ENCODE results near the gene REXO1. TPM values are rescaled to one million over a fixed set of nuclear protein-coding genes. Genes with fewer than 3 reads are reported as not detected.

Gene REXO1
- total and polyA plus RNA-seq, 2 of the 13 experiments (the other 11 are each of a cell fraction or from before 2014, with no cell fraction given), result 5.0 to 11.2 TPM

DNA sequence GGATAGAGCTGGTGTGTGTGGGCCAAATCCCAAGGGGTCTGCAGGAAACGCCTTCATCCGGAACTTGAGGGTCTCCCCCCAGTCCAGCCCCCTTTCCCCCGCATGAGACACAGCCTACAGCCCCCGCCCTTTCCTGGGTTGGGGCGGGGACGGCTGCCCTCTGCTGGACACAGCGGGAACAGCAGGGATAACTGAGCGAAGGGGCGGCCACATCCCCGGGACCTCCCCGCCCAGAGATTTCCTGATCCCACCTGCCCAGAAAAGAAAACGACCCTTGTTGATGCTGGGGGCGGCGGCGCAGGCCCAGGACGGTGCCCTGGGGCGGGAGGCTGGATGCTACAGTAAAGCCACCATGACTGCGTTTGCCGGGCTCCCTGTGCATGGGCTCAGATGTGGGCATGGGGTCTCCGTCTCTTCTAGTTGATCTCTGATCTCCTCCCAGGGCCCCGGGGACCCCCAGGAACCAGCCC, 80.8 kb downstream of the REXO1 start (continued):
- no peak for TF ChIP-seq GABPB1 (CRISPR knock-in tag; IDR thresholded peaks at IDR 0.05)
- TF ChIP-seq, protein P1, sequence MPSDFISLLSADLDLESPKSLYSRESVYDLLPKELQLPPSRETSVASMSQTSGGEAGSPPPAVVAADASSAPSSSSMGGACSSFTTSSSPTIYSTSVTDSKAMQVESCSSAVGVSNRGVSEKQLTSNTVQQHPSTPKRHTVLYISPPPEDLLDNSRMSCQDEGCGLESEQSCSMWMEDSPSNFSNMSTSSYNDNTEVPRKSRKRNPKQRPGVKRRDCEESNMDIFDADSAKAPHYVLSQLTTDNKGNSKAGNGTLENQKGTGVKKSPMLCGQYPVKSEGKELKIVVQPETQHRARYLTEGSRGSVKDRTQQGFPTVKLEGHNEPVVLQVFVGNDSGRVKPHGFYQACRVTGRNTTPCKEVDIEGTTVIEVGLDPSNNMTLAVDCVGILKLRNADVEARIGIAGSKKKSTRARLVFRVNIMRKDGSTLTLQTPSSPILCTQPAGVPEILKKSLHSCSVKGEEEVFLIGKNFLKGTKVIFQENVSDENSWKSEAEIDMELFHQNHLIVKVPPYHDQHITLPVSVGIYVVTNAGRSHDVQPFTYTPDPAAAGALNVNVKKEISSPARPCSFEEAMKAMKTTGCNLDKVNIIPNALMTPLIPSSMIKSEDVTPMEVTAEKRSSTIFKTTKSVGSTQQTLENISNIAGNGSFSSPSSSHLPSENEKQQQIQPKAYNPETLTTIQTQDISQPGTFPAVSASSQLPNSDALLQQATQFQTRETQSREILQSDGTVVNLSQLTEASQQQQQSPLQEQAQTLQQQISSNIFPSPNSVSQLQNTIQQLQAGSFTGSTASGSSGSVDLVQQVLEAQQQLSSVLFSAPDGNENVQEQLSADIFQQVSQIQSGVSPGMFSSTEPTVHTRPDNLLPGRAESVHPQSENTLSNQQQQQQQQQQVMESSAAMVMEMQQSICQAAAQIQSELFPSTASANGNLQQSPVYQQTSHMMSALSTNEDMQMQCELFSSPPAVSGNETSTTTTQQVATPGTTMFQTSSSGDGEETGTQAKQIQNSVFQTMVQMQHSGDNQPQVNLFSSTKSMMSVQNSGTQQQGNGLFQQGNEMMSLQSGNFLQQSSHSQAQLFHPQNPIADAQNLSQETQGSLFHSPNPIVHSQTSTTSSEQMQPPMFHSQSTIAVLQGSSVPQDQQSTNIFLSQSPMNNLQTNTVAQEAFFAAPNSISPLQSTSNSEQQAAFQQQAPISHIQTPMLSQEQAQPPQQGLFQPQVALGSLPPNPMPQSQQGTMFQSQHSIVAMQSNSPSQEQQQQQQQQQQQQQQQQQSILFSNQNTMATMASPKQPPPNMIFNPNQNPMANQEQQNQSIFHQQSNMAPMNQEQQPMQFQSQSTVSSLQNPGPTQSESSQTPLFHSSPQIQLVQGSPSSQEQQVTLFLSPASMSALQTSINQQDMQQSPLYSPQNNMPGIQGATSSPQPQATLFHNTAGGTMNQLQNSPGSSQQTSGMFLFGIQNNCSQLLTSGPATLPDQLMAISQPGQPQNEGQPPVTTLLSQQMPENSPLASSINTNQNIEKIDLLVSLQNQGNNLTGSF (CRISPR knock-in tag; IDR thresholded peaks at IDR 0.05), result no peak
- TF ChIP-seq GATAD2A (CRISPR knock-in tag; IDR thresholded peaks at IDR 0.05), result no peak
- TF ChIP-seq NCOA1 (CRISPR knock-in tag; IDR thresholded peaks at IDR 0.05), result no peak
- TF ChIP-seq PTBP1 (IDR thresholded peaks at IDR 0.05; ENCODE audit: low read depth, low read length, poor library complexity, severe bottlenecking), result no peak
- no peak for TF ChIP-seq ETV6 (CRISPR knock-in tag; conservative IDR thresholded peaks at IDR 0.05)
- TF ChIP-seq ZNF883 (CRISPR knock-in tag; IDR thresholded peaks at IDR 0.05; ENCODE audit: not compliant biosample characterization), result peak; percentile 54
- TF ChIP-seq ZFP37 (CRISPR knock-in tag; IDR thresholded peaks at IDR 0.05; ENCODE audit: borderline replicate concordance), result no peak
- TF ChIP-seq IRF2 (CRISPR knock-in tag; IDR thresholded peaks at IDR 0.05), result no peak
- TF ChIP-seq, protein P2, sequence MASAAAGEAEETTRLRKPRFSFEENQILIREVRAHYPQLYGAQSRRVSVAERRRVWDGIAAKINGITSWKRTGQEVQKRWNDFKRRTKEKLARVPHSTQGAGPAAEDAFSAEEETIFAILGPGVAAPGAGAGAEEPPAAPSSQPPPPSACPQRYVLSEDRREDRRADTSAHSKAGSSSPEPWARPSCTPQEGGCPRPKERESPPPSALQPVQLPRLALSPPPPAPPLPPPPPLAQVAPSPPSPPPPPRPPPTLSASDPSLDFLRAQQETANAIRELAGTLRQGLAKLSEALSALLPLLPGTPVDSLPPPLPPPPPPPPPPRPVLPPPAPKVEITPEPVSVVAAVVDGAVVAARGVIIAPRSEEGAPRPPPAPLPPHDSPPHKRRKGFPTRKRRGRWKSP (CRISPR knock-in tag; IDR thresholded peaks at IDR 0.05), result no peak
- no peak for TF ChIP-seq ZNF558 (CRISPR knock-in tag; IDR thresholded peaks at IDR 0.05; ENCODE audit: borderline replicate concordance)
- no peak for TF ChIP-seq ZNF879 (CRISPR knock-in tag; IDR thresholded peaks at IDR 0.05)
- TF ChIP-seq ZNF383 (CRISPR knock-in tag; IDR thresholded peaks at IDR 0.05; ENCODE audit: borderline replicate concordance), result no peak
- TF ChIP-seq MTA3 (CRISPR knock-in tag; IDR thresholded peaks at IDR 0.05), result no peak
- no peak for TF ChIP-seq PAWR (CRISPR knock-in tag; IDR thresholded peaks at IDR 0.05; ENCODE audit: borderline replicate concordance)
- TF ChIP-seq, protein P3, sequence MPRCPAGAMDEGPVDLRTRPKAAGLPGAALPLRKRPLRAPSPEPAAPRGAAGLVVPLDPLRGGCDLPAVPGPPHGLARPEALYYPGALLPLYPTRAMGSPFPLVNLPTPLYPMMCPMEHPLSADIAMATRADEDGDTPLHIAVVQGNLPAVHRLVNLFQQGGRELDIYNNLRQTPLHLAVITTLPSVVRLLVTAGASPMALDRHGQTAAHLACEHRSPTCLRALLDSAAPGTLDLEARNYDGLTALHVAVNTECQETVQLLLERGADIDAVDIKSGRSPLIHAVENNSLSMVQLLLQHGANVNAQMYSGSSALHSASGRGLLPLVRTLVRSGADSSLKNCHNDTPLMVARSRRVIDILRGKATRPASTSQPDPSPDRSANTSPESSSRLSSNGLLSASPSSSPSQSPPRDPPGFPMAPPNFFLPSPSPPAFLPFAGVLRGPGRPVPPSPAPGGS (CRISPR knock-in tag; IDR thresholded peaks at IDR 0.05), result no peak
- no peak for TF ChIP-seq ZNF616 (CRISPR knock-in tag; IDR thresholded peaks at IDR 0.05; ENCODE audit: low read depth)
- TF ChIP-seq HOXA3 (CRISPR knock-in tag; IDR thresholded peaks at IDR 0.05), result no peak
- no peak for TF ChIP-seq CHD4 (IDR thresholded peaks at IDR 0.05; ENCODE audit: borderline replicate concordance, low read length)

Data from HepG2 (cell line).